B cell (primary cell): Measurements from ENCODE around the gene GDAP1L1. TPM values are rescaled to one million over a fixed set of nuclear protein-coding genes. Genes with fewer than 3 reads are reported as not detected.

Experiments used
- ATAC-seq: fragments of 200-7000 bp; cut with Tn5 transposase; one replicate; pipeline ENCODE4 v1.10.0; 2021; ENCODE audit warnings: low read depth, mild to moderate bottlenecking, moderate number of reproducible peaks, moderate library complexity
- CTCF ChIA-PET: fragments of 350-600 bp; sonication (Branson Sonifier 250); formaldehyde crosslinking; loops from one replicate; lab custom pipeline; 2021; ENCODE audit warnings: antibody characterized with exemption, inconsistent platforms; lab: Charles Lee
- POLR2A ChIA-PET: fragments of 350-600 bp; sonication (Branson Sonifier 250); formaldehyde crosslinking; loops from one replicate; lab custom pipeline; 2021; ENCODE audit warnings: antibody characterized with exemption; lab: Charles Lee
- DNase-seq: peaks from one replicate; pipeline ENCODE4 v3.0.0; 2013
- H2AFZ ChIP-seq: 2 replicates; pipeline ENCODE4 v1.6.1; 2012; ENCODE audit warnings: mild to moderate bottlenecking, low read depth, low read length; ENCODE audit not compliant: insufficient read depth, poor library complexity, severe bottlenecking
- H3K27ac ChIP-seq, 2 donors: 1 replicate in 1 of 2; 2 replicates in 1 of 2; pipeline ENCODE4 v1.5.1; 2012 to 2013; ENCODE audit warnings: low read length in 2 of 2, mild to moderate bottlenecking in 2 of 2, moderate library complexity in 1 of 2
- H3K27me3 ChIP-seq, 4 experiments: fragments of 200-600 bp in 1 of 4; sonication (generic) in 1 of 4; replicated peaks in 1 of 4; 1 replicate in 2 of 4; 2 replicates in 2 of 4; pipeline versions ENCODE4 v1.6.1 to v1.7.0; 2013 to 2016; ENCODE audit warnings: low read length in 3 of 4, mild to moderate bottlenecking in 2 of 4, mixed read lengths in 1 of 4, moderate library complexity in 1 of 4; ENCODE audit not compliant: insufficient read depth in 4 of 4, control insufficient read depth in 3 of 4; ENCODE audit errors: control extremely low read depth in 1 of 4
- H3K36me3 ChIP-seq, 2 experiments: replicated peaks in 1 of 2; 1 replicate in 1 of 2; 2 replicates in 1 of 2; pipeline versions ENCODE4 v1.6.1 to v1.7.1; 2013; ENCODE audit warnings: low read length in 1 of 2; ENCODE audit not compliant: insufficient read depth in 2 of 2, control insufficient read depth in 1 of 2; ENCODE audit errors: control extremely low read depth in 1 of 2, extremely low read depth in 1 of 2
- H3K4me1 ChIP-seq, 2 donors: fragments of 200-600 bp in 1 of 2; sonication (generic) in 1 of 2; 1 replicate in 1 of 2; 2 replicates in 1 of 2; pipeline versions ENCODE4 v1.5.1 to v1.6.1; 2013 to 2017; ENCODE audit warnings: low read length in 2 of 2; ENCODE audit not compliant: control insufficient read depth in 2 of 2, insufficient read depth in 2 of 2
- H3K4me2 ChIP-seq: replicated peaks from 2 replicates; pipeline ENCODE3; 2012; ENCODE audit warnings: mild to moderate bottlenecking, low read depth, low read length; ENCODE audit not compliant: poor library complexity, severe bottlenecking
- H3K4me3 ChIP-seq, 5 experiments: fragments of 200-600 bp in 1 of 5; sonication (generic) in 1 of 5; 1 replicate in 3 of 5; 2 replicates in 2 of 5; pipeline versions ENCODE4 v1.5.1 to v1.7.0; 2011 to 2016; ENCODE audit warnings: low read length in 4 of 5, mild to moderate bottlenecking in 4 of 5, low read depth in 2 of 5, control low read depth in 1 of 5, moderate library complexity in 1 of 5; ENCODE audit not compliant: insufficient read depth in 1 of 5; ENCODE audit errors: control extremely low read depth in 1 of 5, extremely low read depth in 1 of 5
- H3K79me2 ChIP-seq: fragments of 200-600 bp; sonication (generic); one replicate; pipeline ENCODE4 v1.6.0; 2016; ENCODE audit warnings: low read length; ENCODE audit not compliant: control insufficient read depth, insufficient read depth
- H3K9ac ChIP-seq: fragments of 200-600 bp; sonication (generic); 2 replicates; pipeline ENCODE4 v1.6.1; 2017; ENCODE audit warnings: mild to moderate bottlenecking, low read length, moderate library complexity
- H3K9me3 ChIP-seq, 3 donors: one replicate each; pipeline versions ENCODE4 v1.6.1 to v1.7.1; 2013; ENCODE audit warnings: low read length in 2 of 3; ENCODE audit not compliant: control insufficient read depth in 2 of 3, insufficient read depth in 1 of 3; ENCODE audit errors: control extremely low read depth in 1 of 3
- H4K20me1 ChIP-seq: 2 replicates; pipeline ENCODE4 v1.6.0; 2012; ENCODE audit warnings: mild to moderate bottlenecking, low read length; ENCODE audit not compliant: insufficient read depth, control insufficient read depth, poor library complexity, severe bottlenecking
- H3K27ac Mint-ChIP-seq: one replicate; pipeline ENCODE4 v1.8.0; 2021; ENCODE audit warnings: mixed read lengths
- H3K27me3 Mint-ChIP-seq: one replicate; pipeline ENCODE4 v1.8.0; 2021; ENCODE audit warnings: mixed read lengths
- H3K4me1 Mint-ChIP-seq: one replicate; pipeline ENCODE4 v1.8.0; 2021; ENCODE audit warnings: mixed read lengths
- H3K4me3 Mint-ChIP-seq: one replicate; pipeline ENCODE4 v1.8.0; 2021; ENCODE audit warnings: mixed read lengths
- H3K9me3 Mint-ChIP-seq: one replicate; pipeline ENCODE4 v1.8.0; 2022; ENCODE audit warnings: mixed read lengths; ENCODE audit not compliant: insufficient read depth
- CTCF ChIP-seq: fragments of 200-600 bp; IDR thresholded peaks from one replicate; pipeline ENCODE4 v1.8.0; 2022; ENCODE audit warnings: antibody characterized with exemption, mild to moderate bottlenecking
- EZH2 ChIP-seq: IDR thresholded peaks from 2 replicates; pipeline ENCODE4 v1.6.1; 2012; ENCODE audit warnings: borderline replicate concordance, low read depth, mild to moderate bottlenecking, moderate library complexity, low read length; ENCODE audit not compliant: insufficient read depth, poor library complexity, severe bottlenecking
- WGBS: methylation state at CpG from one replicate; pipeline ENCODE4 v1.1.5; 2013; ENCODE audit warnings: missing lambda C conversion rate; ENCODE audit not compliant: insufficient coverage; 5-methylcytosine and 5-hydroxymethylcytosine counted together
- intact Hi-C: fragments of 100-400 bp; cut with micrococcal nuclease; formaldehyde crosslinking; loops from one replicate; pipeline ENCODE4 v1.10.0; 2022
- polyA plus RNA-seq: library from polyadenylated mRNA; depleted of rRNA; stranded (reverse); fragments of >200 nt; gene quantifications from 2 replicates; pipeline ENCODE4 v1.2.3, GENCODE V29; 2012
- total RNA-seq, 2 donors: library from RNA; stranded (reverse); fragments of 120-200 nt in 1 of 2; gene quantifications; 1 replicate in 1 of 2; 2 replicates in 1 of 2; pipeline versions ENCODE4 v1.2.3 to v1.2.4, GENCODE V29; 2013 to 2022

The GDAP1L1 gene
- total and polyA plus RNA-seq, 2 donors (not counting 1 experiment from before 2014, with no cell fraction given), result not detected

GRCh38 chr20:44219791-44220190 lies 27.3 kb upstream of the GDAP1L1 start:
- H3K27ac Mint-ChIP-seq, result no peak overlapping the region
- ChIA-PET CTCF (interaction anchor here (3.5 to 9.2 kb wide), 2 partner anchors 30 to 92 kb away, joined by 23 to 216 read pairs; partner anchors contain the start of gene FITM2), POLR2A (no interaction called here)
- Histone ChIP-seq H4K20me1 (peaks cover 8% of the 10 kb centered on the region), H2AFZ (no peak overlapping the region), H3K9ac (no peak overlapping the region), H3K9me3 (no peaks in the 10 kb centered on the region), H3K4me3 (no peak overlapping the region), H3K27ac (no peak overlapping the region), H3K79me2 (peaks cover 32% of the 10 kb centered on the region), H3K4me2 (no peak overlapping the region), H3K4me1 (peaks cover 18 to 21% of the 10 kb centered on the region in 2 donors), H3K36me3 (peaks cover 0 to 7% of the 10 kb centered on the region in 2 experiments), H3K27me3 (no peaks in the 10 kb centered on the region)
- ATAC-seq (no peak), DNase-seq (no peak)
- no peak for TF ChIP-seq CTCF
- TF ChIP-seq EZH2, result no peak
- H3K27me3 Mint-ChIP-seq, result no peaks in the 10 kb centered on the region
- H3K9me3 Mint-ChIP-seq, result no peaks in the 10 kb centered on the region
- peaks cover 34% of the 10 kb centered on the region for H3K4me1 Mint-ChIP-seq
- WGBS, result 98% methylated on average over 6 of the region's 6 CpGs
- intact Hi-C loops, result loop anchor here (5.0 to 10.0 kb wide), 2 partner anchors 243 to 365 kb away; partner anchors contain the start of gene PKIG
- no peak overlapping the region for H3K4me3 Mint-ChIP-seq

DNA sequence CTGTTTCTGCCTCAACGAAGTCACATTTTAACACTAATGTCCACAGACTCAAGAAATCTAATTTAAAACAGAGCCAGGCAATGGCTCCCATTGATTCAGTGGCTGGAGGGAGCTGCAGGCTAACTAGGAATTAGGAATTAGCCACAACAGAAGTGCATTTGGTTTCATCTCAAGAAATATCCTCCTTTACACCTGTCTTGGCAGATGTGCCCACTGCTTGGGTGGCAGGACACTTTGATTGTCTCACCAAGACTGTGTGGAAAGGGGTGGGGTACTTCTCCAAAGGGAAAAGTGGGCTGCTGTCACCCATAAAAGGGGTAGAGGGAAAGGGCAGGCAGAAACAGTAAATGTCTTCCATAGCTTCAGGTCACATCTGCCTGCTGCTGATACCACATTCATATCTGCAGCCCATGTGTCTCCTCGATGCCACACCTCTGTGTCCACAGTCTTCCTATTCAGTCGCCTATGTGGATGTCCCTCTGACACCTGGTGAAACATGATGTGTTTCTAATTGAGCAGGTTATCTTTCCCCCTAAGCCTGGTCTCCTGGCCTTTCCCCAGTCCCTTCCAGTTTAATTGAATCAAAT lies 25.6 kb upstream of the GDAP1L1 start:
- H4K20me1 ChIP-seq, result peaks cover 8% of the 10 kb centered on the region
- H3K9ac ChIP-seq, result no peak overlapping the region
- DNase-seq, result no peak
- POLR2A ChIA-PET, result no interaction called here
- H2AFZ ChIP-seq, result no peak overlapping the region
- H3K27ac Mint-ChIP-seq, result no peak overlapping the region
- 83% methylated on average over 1 of the region's 3 CpGs for WGBS
- H3K27me3 ChIP-seq, result no peaks in the 10 kb centered on the region
- no peak for ATAC-seq
- no peaks in the 10 kb centered on the region for H3K9me3 Mint-ChIP-seq
- H3K36me3 ChIP-seq, result peaks cover 0 to 4% of the 10 kb centered on the region in 2 experiments
- TF ChIP-seq CTCF, result no peak
- TF ChIP-seq EZH2, result no peak
- peaks cover 17 to 18% of the 10 kb centered on the region in 2 donors for H3K4me1 ChIP-seq
- no peak overlapping the region for H3K4me3 ChIP-seq
- no peak overlapping the region for H3K4me2 ChIP-seq
- H3K79me2 ChIP-seq, result peaks cover 15% of the 10 kb centered on the region
- H3K4me1 Mint-ChIP-seq, result peaks cover 26% of the 10 kb centered on the region
- intact Hi-C loops, result no loop called here
- CTCF ChIA-PET, result no interaction called here
- H3K4me3 Mint-ChIP-seq, result no peak overlapping the region
- no peak overlapping the region for H3K27ac ChIP-seq
- H3K27me3 Mint-ChIP-seq, result no peaks in the 10 kb centered on the region
- no peaks in the 10 kb centered on the region for H3K9me3 ChIP-seq
